Endometrial microvascular endothelial cells (primary cell): ENCODE measurements around the gene RINL. TPM values are rescaled to one million over a fixed set of nuclear protein-coding genes. Genes with fewer than 3 reads are reported as not detected.

Source experiments
- in situ Hi-C: cut with HindIII; loops from 2 replicates; pipeline ENCODE4 v1.10.0; 2017; ENCODE audit warnings: low sequenced_read_pairs, low pct_unique_long_range_greater_than_20kb; ENCODE audit errors: inconsistent ontology term
- total RNA-seq: library from RNA; depleted of rRNA; stranded (reverse); fragments of >200 nt; gene quantifications from one replicate; pipeline ENCODE4 v1.2.3, GENCODE V29; 2015; ENCODE audit errors: inconsistent ontology term

RINL gene
- total RNA-seq, 1 donor from 2014 or later: 5.0 TPM

- in situ Hi-C loops: no loop called here
Observed at GRCh38 chr19:38852231-38853044, 25.6 kb downstream of the RINL start.

DNA sequence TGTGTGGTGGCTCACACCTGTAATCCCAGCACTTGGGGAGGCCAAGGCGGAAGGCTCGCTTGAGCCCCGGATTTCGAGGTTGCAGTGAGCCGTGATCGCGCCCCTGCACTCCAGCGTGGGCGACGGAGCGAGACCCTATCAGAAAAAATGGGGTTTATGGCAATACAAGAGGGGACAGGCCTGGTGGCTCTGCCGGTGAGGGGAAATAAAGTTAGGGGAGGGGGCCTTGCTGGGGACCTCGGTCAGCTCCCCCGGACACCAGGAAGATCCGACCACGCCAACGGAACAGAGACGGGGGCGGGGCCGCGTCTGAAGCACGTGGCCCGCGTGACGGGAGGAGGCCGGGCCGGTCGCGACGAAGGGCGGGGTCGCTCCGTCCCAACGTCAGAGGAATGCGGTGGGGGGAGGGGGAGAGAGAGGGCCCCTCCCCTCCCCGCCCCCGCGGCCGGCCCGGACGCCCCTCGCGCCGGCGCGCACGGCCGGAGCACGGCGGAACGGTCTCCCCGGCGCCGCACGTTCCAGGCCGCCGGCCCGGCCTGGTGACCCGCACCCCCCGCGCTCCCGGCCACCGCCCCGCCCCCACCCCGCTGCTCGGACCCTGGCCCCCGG lies 26.3 kb downstream of the RINL start:
- in situ Hi-C loops: no loop called here

DNA sequence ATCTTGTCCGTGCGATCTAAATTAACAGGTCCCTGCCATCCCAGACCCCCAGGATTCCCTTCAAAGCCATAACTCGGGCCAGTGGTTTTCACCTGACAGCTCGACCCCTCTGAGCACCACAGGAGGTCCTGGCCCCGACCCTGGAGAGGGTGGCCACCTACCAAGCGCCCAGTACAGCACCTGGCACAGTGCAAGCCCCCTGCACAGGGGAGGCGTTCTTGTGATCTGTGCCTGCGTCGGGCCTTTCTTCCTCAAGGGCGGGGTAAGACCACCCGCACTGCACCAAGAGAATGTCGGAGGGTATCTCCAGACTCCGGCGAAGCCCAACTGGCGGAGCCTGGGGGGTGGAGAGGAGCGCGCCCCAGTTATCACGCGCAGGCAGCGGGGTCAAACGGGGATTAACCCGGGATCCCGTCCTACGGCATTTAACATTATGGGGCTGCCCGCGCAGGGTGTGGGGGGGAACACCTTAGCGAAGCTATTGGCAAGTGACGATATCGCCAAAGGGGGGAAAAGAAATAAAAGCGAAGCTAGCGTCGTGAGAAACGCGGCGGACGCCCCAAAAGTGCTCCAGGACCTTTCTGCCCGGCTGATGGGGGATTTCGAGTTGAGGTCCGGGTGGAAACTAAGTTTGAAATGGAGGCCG lies 27.0 kb downstream of the RINL start:
- in situ Hi-C loops: no loop called here

GRCh38 chr19:38850436-38850975 lies 27.6 kb downstream of the RINL start:
- in situ Hi-C loops: no loop called here

DNA sequence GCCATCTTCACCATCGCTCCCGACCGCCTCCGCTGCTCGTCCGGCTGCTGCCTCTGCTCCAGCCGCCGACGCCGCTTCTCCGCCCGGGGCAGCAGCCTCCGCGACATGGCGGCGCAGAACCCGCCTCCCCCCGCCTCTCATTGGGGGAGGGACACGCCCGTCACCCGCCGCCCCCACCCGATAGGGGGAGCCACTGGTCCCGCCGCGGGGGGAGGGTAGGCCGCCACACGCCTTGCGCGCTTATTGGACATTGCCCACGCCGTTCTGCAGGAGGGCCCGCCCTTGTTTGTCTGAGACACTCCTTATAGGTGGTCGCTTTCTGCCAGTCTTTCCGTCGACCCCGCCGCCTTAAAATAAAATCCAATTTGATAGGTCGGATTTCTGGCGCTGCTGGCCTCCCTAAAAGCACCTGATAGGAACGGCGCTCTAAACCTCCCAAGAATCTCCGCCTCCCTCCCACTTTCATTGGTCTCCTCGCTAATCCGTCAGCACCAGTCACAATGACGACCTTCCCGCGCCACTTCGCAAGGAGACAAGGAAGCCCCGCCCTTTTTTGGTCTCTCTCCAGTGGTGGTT lies 28.1 kb downstream of the RINL start, which contains the start of gene HNRNPL:
Gene HNRNPL, minus strand, starts transcription at position 127 of the 576 bp plus-strand sequence. Its CDS starts 20 bp downstream, at position 107.
- in situ Hi-C loops: no loop called here

GRCh38 chr19:38849147-38849859 lies 28.8 kb downstream of the RINL start:
- in situ Hi-C loops: no loop called here

- in situ Hi-C loops: no loop called here
Observed at GRCh38 chr19:38848299-38849146, 29.6 kb downstream of the RINL start.

DNA sequence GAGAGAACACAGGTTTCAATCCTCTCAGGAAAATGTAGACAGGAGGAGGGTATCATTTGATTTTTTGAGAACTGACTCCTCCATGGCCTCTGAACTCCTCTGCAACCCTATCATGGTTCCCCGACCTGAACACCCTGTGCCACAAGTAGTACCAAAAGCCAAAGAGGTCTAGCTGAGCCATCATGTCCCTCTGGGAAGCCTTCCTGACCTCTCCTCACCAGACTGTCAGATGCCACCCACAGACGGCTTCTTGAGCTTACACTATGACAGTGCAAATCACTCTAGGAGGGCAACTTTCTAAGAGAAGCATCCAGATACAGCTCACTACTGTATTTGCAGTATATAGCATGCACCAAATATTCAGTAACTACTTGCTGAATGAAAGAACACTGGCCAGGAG lies 32.0 kb downstream of the RINL start:
- in situ Hi-C loops: no loop called here

DNA sequence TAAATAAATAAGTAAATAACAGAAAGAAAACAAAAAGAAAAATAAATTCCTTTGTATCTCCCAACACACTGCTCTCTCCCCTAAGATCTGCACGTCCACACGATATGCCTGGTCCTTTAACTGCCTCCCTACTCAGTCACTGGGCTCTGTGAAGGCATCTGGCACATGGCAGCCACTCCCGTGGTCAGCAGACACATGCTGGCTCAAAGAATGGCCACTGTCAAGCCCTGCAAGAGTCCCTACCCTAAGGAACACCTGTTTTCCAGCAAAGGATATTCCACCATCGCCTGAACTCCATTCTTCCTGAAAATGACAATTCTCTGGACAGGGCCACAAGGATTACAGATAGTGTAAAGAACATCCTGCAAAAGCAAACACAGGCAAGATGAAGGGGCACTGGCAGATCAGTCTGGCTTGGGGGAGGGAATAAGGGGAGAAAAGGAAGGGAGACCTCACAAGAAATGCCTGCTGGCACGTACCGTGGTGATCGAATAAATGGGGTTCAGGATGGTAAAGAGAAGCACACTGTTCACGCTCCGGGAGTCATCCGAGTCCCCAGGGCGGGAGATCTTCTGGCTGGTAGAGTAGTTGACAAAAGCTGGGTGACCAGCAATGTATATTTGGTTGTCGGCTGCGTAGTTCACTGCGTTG lies 32.6 kb downstream of the RINL start:
- in situ Hi-C loops: no loop called here

- in situ Hi-C loops: no loop called here
Observed at GRCh38 chr19:38844093-38844686, 33.9 kb downstream of the RINL start.

DNA sequence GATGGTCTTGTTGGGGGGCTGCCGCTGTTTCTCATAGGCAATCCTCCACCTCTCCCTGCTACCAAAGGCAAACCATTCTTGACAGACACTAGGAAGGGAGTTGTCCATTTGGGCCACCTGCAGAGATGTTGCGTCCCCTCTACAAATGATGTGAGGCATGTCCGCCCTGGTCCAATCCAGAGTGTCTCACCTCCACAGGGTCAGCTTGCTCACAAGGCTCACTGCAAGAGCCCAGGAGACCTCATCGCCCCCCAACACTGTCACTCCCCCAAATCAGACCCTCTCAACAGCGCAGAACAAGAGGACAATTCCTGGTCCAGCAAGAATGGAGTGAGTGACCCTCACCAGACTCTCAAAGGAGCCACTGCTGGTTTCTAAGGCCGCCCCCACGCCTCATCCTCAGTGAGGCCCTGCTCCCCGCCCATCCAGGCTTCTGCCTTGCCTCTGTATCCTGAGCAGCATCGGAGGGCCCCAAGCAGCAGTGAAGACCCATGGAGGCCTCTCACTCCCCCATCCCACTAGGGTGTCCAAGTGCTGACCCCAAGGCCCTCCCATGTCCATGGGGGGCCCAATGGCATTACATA lies 34.8 kb downstream of the RINL start:
- in situ Hi-C loops: no loop called here

DNA sequence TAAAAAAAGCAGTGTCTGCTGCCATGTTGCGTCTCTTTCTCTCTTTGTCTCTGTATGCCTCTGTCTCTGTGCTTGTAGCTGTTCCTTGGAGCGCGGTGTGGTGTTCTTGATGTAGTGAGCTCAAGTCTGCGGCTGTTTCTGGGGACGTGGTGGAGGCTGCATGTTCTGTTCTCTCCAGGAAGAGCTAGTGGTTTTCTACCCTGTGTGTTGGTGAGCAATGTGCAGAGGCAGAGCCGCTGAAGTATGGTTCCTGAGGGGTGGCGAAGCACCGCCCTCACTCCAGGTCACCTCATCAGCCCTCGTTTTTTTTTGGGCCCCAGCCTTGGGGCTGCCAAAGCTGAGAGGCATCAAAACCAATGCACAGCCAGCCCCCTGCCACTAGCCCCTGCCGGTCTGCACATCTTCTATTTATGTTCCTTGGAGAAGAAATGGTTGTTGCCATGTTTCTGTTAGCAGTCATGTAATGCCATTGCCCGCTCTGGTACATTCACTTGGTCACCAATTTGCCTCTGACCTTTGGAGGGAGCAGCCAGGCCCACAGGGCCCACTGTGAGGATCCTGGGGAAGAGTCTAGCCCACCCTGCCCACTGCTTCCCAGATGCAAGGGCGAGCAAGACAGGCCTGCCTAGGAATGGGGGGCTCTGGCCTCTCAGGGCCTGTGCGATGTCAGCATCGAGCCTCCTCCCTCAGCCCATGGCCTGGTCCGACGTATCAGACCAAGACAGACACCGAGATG lies 35.5 kb downstream of the RINL start:
- in situ Hi-C loops: no loop called here

DNA sequence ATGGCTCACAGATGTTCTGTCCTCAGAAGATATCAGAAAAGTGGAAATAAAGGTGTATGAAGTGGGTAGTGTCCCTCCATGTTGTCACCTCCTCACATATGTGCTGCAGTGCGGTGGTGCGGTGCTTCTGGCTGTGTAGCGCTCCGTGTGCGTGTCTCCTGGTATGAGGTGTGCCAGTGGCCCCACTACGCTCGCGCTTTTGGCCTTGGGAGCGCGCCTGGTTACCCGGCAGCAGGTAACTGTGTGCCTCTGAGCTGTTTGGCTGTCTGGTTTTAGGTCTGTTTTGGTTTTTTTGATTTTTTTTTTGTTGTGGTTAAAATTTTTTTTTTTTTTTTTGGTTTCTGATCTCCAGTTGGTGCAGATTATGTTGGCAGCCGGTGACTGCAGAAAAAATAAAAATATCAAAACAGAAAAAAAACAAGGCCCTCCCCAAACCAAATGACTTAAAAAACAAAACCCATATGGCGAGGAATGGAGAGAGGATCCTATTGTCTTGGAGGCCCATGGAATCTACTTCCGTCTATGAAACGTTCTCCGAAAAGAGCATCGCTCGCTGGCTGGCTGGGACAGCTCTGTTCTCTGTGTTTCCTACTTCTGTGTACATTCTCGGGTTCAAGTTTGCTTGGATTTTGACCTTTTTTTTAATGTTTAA lies 36.2 kb downstream of the RINL start:
- in situ Hi-C loops: no loop called here

DNA sequence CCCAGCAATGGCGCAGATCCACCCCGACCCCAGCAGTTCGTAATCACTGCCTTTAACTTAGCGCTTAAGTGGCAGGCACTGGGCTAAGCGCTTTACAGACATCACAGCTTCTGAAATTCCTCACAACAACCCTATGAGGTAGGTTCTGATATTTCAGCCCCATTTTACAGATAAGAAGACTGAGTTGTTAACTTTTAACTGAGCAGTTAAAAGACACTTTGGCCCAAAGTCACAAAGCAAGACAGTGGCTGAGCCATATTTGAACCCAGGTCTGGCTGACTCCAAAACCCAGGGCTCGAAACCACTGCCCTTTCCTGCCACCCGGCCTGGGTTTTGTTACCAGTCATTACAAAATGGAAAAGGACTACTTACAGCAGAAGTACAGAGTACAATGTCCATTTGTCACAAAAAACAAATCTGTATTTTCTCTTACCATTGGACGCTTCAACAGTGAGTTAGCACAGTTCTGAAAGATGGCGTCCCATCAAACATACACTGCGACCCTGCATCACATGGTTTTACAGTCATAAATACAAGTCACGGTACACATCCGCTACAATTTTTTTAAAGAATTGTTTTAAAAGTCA lies 36.8 kb downstream of the RINL start:
- in situ Hi-C loops: no loop called here

- in situ Hi-C loops: no loop called here
Observed at GRCh38 chr19:38840583-38840968, 37.5 kb downstream of the RINL start.
